Measurements from ENCODE around the gene P4HA1.

Gene P4HA1

GRCh38 chr10:73094986-73095480, 1.6 kb downstream of the P4HA1 start:
- no peak for TF ChIP-seq CTCF (IDR thresholded peaks at IDR 0.05; ENCODE audit: insufficient read depth, low read depth, low read length, missing control alignments)
- DNase-seq (ENCODE audit: low read depth), result no peak
- peak overlapping the region; percentile 91 for H3K4me3 ChIP-seq (ENCODE audit: low read depth, low read length)

- no peak for TF ChIP-seq CTCF (IDR thresholded peaks at IDR 0.05; ENCODE audit: insufficient read depth, low read depth, low read length, missing control alignments)
- DNase-seq (ENCODE audit: low read depth), result peak; percentile 34
- H3K4me3 ChIP-seq (ENCODE audit: low read depth, low read length), result peak overlapping the region; percentile 91
Observed at GRCh38 chr10:73093922-73094850, 2.5 kb downstream of the P4HA1 start.

GRCh38 chr10:73092830-73093229, 3.8 kb downstream of the P4HA1 start:
- no peak for DNase-seq (ENCODE audit: low read depth)
- peak overlapping the region; percentile 6; the same call in 1 of the 2 replicates for H3K4me3 ChIP-seq (ENCODE audit: low read depth, low read length)
- no peak for TF ChIP-seq CTCF (IDR thresholded peaks at IDR 0.05; ENCODE audit: insufficient read depth, low read depth, low read length, missing control alignments)

GRCh38 chr10:73088304-73088703, 8.4 kb downstream of the P4HA1 start:
- peak; percentile 65 for DNase-seq (ENCODE audit: low read depth)
- no peak overlapping the region for H3K4me3 ChIP-seq (ENCODE audit: low read depth, low read length)
- no peak for TF ChIP-seq CTCF (IDR thresholded peaks at IDR 0.05; ENCODE audit: insufficient read depth, low read depth, low read length, missing control alignments)

- TF ChIP-seq CTCF (IDR thresholded peaks at IDR 0.05; ENCODE audit: insufficient read depth, low read depth, low read length, missing control alignments), result no peak
- DNase-seq (ENCODE audit: low read depth), result no peak
Observed at GRCh38 chr10:73086816-73087215, 9.8 kb downstream of the P4HA1 start.

GRCh38 chr10:73084209-73084608, 12.5 kb downstream of the P4HA1 start:
- DNase-seq (ENCODE audit: low read depth), result no peak
- no peak for TF ChIP-seq CTCF (IDR thresholded peaks at IDR 0.05; ENCODE audit: insufficient read depth, low read depth, low read length, missing control alignments)
- H3K4me3 ChIP-seq (ENCODE audit: low read depth, low read length), result no peak overlapping the region

More at GRCh38 chr10:73086816-73087215, 9.8 kb downstream of the P4HA1 start:
- H3K4me3 ChIP-seq (ENCODE audit: low read depth, low read length), result no peak overlapping the region
